Ovary (tissue), 3 donors: ENCODE data around the gene GRK7.

Experiments
- EP300 ChIP-seq: sonication (generic); formaldehyde crosslinking; IDR thresholded peaks from one replicate; pipeline ENCODE4 v1.6.1; 2017; ENCODE audit warnings: antibody characterized with exemption
- POLR2A ChIP-seq: fragments of 450-650 bp; IDR thresholded peaks from one replicate; pipeline ENCODE4 v1.6.1; 2017; ENCODE audit warnings: antibody characterized with exemption, mild to moderate bottlenecking, moderate library complexity
- TF ChIP-seq, protein P1 (sequence below), 3 donors: fragments of 450-650 bp in 2 of 3; fragments of 200-600 bp in 1 of 3; IDR thresholded peaks; one replicate each; pipeline versions ENCODE4 v1.5.1 to v1.8.0; 2016 to 2022; ENCODE audit warnings: antibody characterized with exemption in 3 of 3, mild to moderate bottlenecking in 1 of 3
- donor health status: DM: no; HTN: no; CAD: no.

DNA sequence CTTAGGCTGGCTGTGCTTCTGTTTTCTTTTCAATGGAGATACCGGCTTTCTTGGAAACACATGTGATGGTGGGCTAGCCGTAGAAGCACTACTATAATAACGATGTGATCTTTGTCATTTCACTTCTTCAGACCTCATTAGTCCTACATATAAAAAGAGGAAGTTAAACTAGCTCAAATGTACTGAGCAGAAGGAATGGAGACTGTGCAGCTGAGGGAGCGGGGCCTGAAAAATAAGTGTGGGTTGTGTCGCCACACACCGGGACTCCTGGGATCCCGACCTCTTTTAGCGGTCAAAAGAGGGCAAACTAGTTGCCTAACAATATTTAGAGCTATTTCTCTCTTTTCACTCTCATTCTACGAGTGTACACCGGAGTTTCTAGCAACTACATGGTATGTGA lies 26.1 kb upstream of the GRK7 start:
- TF ChIP-seq, protein P1, sequence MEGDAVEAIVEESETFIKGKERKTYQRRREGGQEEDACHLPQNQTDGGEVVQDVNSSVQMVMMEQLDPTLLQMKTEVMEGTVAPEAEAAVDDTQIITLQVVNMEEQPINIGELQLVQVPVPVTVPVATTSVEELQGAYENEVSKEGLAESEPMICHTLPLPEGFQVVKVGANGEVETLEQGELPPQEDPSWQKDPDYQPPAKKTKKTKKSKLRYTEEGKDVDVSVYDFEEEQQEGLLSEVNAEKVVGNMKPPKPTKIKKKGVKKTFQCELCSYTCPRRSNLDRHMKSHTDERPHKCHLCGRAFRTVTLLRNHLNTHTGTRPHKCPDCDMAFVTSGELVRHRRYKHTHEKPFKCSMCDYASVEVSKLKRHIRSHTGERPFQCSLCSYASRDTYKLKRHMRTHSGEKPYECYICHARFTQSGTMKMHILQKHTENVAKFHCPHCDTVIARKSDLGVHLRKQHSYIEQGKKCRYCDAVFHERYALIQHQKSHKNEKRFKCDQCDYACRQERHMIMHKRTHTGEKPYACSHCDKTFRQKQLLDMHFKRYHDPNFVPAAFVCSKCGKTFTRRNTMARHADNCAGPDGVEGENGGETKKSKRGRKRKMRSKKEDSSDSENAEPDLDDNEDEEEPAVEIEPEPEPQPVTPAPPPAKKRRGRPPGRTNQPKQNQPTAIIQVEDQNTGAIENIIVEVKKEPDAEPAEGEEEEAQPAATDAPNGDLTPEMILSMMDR (IDR thresholded peaks at IDR 0.05) = no peak
- no peak for TF ChIP-seq EP300
- no peak for TF ChIP-seq POLR2A
